ENCODE measurements around the gene NOVA1. TPM values are rescaled to one million over a fixed set of nuclear protein-coding genes. Genes with fewer than 3 reads are reported as not detected.

Gene NOVA1
- total RNA-seq, 4 donors from 2014 or later: 10.3 to 22.4 (median 14.0) TPM

DNA sequence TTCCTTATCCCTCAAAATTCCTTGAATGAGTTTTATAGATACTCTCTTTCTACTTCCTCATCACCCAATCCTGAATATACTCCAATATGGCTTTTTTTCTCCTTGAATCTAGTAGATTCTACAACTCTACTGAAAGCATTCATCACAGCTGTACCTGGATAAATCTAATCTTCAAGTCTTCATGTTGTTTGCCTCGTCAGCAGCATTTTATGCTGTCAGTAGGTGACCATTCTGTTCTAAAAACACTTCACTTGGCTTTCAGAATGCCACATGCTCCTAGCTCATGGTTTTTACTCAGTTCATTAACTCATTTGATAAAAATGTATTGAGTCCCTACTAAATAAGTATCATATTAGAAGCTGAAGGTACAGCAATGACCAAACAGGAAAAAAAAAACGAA lies 113.3 kb downstream of the NOVA1 start:
- WGBS: 90% methylated on average over 2 of the region's 2 CpGs
- Histone ChIP-seq H3K27me3 (no peaks in the 10 kb centered on the region), H3K4me3 (no peak overlapping the region), H3K4me1 (no peaks in the 10 kb centered on the region), H3K36me3 (no peaks in the 10 kb centered on the region), H3K27ac (replicated peaks in 1 of 4) (no peak overlapping the region), H3K9me3 (no peaks in the 10 kb centered on the region)
- TF ChIP-seq CTCF (IDR thresholded peaks at IDR 0.05) (no peak), POLR2AphosphoS5 (IDR thresholded peaks at IDR 0.05) (no peak), POLR2A (IDR thresholded peaks at IDR 0.05; ENCODE audit: low read depth) (no peak), EP300 (IDR thresholded peaks at IDR 0.05) (no peak)
- DNase-seq (ENCODE audit: extremely low spot score): no peak
- intact Hi-C loops (cut with DNase I): no loop called here

DNA sequence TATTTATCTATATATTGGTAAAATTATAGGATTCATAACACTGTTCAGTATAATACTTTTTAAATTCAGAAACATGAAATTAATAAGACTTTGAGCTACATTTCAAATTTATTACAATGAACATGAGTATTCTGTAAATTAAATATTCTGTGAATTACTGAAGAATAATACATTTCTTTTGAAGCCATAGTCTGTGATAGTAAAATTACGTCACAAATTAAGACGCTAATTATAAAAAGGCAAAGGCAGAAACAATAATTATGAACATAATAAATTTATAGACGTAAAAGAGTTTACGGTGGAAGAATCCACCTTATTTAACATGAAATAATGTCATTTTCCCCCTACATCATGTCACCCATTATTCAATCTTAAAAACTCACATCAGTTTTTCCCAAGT lies 118.9 kb downstream of the NOVA1 start:
- no peaks in the 10 kb centered on the region for H3K36me3 ChIP-seq
- H3K4me1 ChIP-seq: no peaks in the 10 kb centered on the region
- TF ChIP-seq POLR2AphosphoS5 (IDR thresholded peaks at IDR 0.05) (no peak), EP300 (IDR thresholded peaks at IDR 0.05) (no peak), POLR2A (IDR thresholded peaks at IDR 0.05; ENCODE audit: low read depth) (no peak), CTCF (IDR thresholded peaks at IDR 0.05) (no peak)
- WGBS: 93% methylated on average over 4 of the region's 4 CpGs
- H3K27ac ChIP-seq (replicated peaks in 1 of 4): no peak overlapping the region
- H3K9me3 ChIP-seq: no peaks in the 10 kb centered on the region
- no peak for DNase-seq (ENCODE audit: extremely low spot score)
- no peaks in the 10 kb centered on the region for H3K27me3 ChIP-seq
- H3K4me3 ChIP-seq: no peak overlapping the region
- intact Hi-C loops (cut with DNase I): no loop called here

DNA sequence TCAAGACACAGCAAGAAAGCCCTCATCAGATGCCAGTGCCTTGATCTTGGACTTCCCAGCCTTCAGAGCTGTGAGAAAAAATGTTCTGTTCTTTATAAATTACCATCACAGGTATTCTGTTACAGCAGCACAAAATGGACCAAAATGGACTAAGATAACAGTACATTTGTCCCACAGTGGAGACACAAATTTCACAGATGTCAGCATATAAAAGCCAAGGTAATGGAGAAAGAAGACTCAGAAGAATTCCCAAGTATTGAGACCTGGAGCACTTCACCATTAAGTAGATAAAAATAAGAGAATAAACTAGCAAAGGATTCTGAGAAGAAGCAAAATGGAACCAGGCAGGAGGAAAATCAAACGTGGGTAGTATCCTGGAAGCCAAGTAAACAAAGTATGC lies 131.0 kb downstream of the NOVA1 start:
- DNase-seq (ENCODE audit: extremely low spot score): no peak
- no peak overlapping the region for H3K27ac ChIP-seq (replicated peaks in 1 of 4)
- H3K27me3 ChIP-seq: no peaks in the 10 kb centered on the region
- no peak for TF ChIP-seq EP300 (IDR thresholded peaks at IDR 0.05)
- no peak for TF ChIP-seq CTCF (IDR thresholded peaks at IDR 0.05)
- no peak for TF ChIP-seq POLR2A (IDR thresholded peaks at IDR 0.05; ENCODE audit: low read depth)
- TF ChIP-seq POLR2AphosphoS5 (IDR thresholded peaks at IDR 0.05): no peak
- H3K4me1 ChIP-seq: no peaks in the 10 kb centered on the region
- no peak overlapping the region for H3K4me3 ChIP-seq
- peaks cover 0 to 8% (median 2%) of the 10 kb centered on the region in 4 donors for H3K36me3 ChIP-seq
- WGBS: 77% methylated on average over 1 of the region's 1 CpG
- intact Hi-C loops (cut with DNase I): no loop called here
- no peaks in the 10 kb centered on the region for H3K9me3 ChIP-seq

DNA sequence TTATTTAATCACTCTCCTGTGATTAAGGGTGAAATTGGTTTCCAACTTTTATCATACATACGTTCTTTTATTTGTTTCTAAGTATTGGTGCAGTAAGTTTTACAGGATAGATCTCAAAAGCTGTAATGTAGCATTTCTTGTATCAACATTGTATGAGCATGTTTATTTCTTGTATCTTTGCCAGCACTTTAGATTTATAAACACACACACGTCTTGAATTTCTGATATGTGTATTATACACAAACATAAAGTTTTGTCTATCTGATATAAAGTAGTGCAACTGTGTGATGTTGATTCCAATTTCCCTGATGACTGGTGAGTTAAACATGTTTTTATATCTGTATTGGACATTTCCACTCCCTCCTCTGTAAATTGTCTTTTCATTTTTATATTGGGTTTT lies 134.7 kb downstream of the NOVA1 start:
- DNase-seq (ENCODE audit: extremely low spot score): no peak
- intact Hi-C loops (cut with DNase I): no loop called here
- Histone ChIP-seq H3K9me3 (no peaks in the 10 kb centered on the region), H3K27ac (replicated peaks in 1 of 4) (no peak overlapping the region), H3K4me3 (no peak overlapping the region), H3K36me3 (peaks cover 0 to 5% (median 2%) of the 10 kb centered on the region in 4 donors), H3K4me1 (no peaks in the 10 kb centered on the region), H3K27me3 (no peaks in the 10 kb centered on the region)
- 39% methylated on average over 2 of the region's 2 CpGs for WGBS
- TF ChIP-seq POLR2AphosphoS5 (IDR thresholded peaks at IDR 0.05) (no peak), EP300 (IDR thresholded peaks at IDR 0.05) (no peak), POLR2A (IDR thresholded peaks at IDR 0.05; ENCODE audit: low read depth) (no peak), CTCF (IDR thresholded peaks at IDR 0.05) (no peak)

- Histone ChIP-seq H3K9me3 (no peaks in the 10 kb centered on the region), H3K36me3 (no peaks in the 10 kb centered on the region), H3K27ac (replicated peaks in 1 of 4) (no peak overlapping the region), H3K27me3 (no peaks in the 10 kb centered on the region), H3K4me3 (no peak overlapping the region), H3K4me1 (no peaks in the 10 kb centered on the region)
- DNase-seq (ENCODE audit: extremely low spot score): no peak
- TF ChIP-seq CTCF (IDR thresholded peaks at IDR 0.05) (no peak), POLR2A (IDR thresholded peaks at IDR 0.05; ENCODE audit: low read depth) (no peak), POLR2AphosphoS5 (IDR thresholded peaks at IDR 0.05) (no peak), EP300 (IDR thresholded peaks at IDR 0.05) (no peak)
- intact Hi-C loops (cut with DNase I): no loop called here
- WGBS: 94% methylated on average over 3 of the region's 3 CpGs
Measured at GRCh38 chr14:26454105-26454504, 143.7 kb downstream of the NOVA1 start.
